CD4-positive, alpha-beta T cell (primary cell): ENCODE data around the gene MEX3B. TPM values are rescaled to one million over a fixed set of nuclear protein-coding genes. Genes with fewer than 3 reads are reported as not detected.

Source experiments
- ATAC-seq: fragments of 200-7000 bp; cut with Tn5 transposase; one replicate; pipeline ENCODE4 v1.10.0; 2022; ENCODE audit warnings: mild to moderate bottlenecking; ENCODE audit not compliant: poor library complexity
- CTCF ChIA-PET: fragments of 350-600 bp; sonication (Branson Sonifier 250); formaldehyde crosslinking; loops from one replicate; lab custom pipeline; 2021; ENCODE audit warnings: antibody characterized with exemption, inconsistent platforms; lab: Charles Lee
- POLR2A ChIA-PET: fragments of 350-600 bp; sonication (Branson Sonifier 250); formaldehyde crosslinking; loops from one replicate; lab custom pipeline; 2021; ENCODE audit warnings: antibody characterized with exemption, inconsistent platforms; lab: Charles Lee
- DNase-seq, 14 experiments: peaks; one replicate each; pipeline ENCODE4 v3.0.0-alpha.2; 2013 to 2020; ENCODE audit warnings: mixed read lengths in 2 of 14
- H3K27ac ChIP-seq, 2 donors: one replicate each; pipeline versions ENCODE4 v1.5.1 to v1.7.0; 2013; ENCODE audit warnings: low read length in 2 of 2, low read depth in 1 of 2, mild to moderate bottlenecking in 1 of 2
- H3K27me3 ChIP-seq, 2 experiments: 1 replicate in 1 of 2; 2 replicates in 1 of 2; pipeline versions ENCODE4 v1.6.1 to v1.7.0; 2013; ENCODE audit warnings: low read length in 2 of 2, control low read depth in 1 of 2, mild to moderate bottlenecking in 1 of 2, moderate library complexity in 1 of 2; ENCODE audit not compliant: insufficient read depth in 2 of 2, control insufficient read depth in 1 of 2
- H3K36me3 ChIP-seq: one replicate; pipeline ENCODE4 v1.6.1; 2013; ENCODE audit warnings: low read length, control low read depth; ENCODE audit not compliant: insufficient read depth
- H3K4me1 ChIP-seq: one replicate; pipeline ENCODE4 v1.6.1; 2013; ENCODE audit warnings: low read length, control low read depth; ENCODE audit not compliant: insufficient read depth
- H3K4me3 ChIP-seq: one replicate; pipeline ENCODE4 v1.5.1; 2013; ENCODE audit warnings: mild to moderate bottlenecking, low read length, moderate library complexity
- H3K9me3 ChIP-seq, 2 experiments: 1 replicate in 1 of 2; 2 replicates in 1 of 2; pipeline versions ENCODE4 v1.6.1 to v1.7.0; 2013; ENCODE audit warnings: low read length in 2 of 2, mild to moderate bottlenecking in 2 of 2, control low read depth in 1 of 2, moderate library complexity in 1 of 2; ENCODE audit not compliant: control insufficient read depth in 1 of 2, insufficient read depth in 1 of 2
- H3K27ac Mint-ChIP-seq: one replicate; pipeline ENCODE4 v1.8.0; 2020; ENCODE audit warnings: mixed read lengths
- H3K27me3 Mint-ChIP-seq: one replicate; pipeline ENCODE4 v1.8.0; 2021; ENCODE audit warnings: mixed read lengths
- H3K36me3 Mint-ChIP-seq: one replicate; pipeline ENCODE4 v1.8.0; 2021; ENCODE audit warnings: low read depth, mixed read lengths
- H3K4me1 Mint-ChIP-seq: one replicate; pipeline ENCODE4 v1.8.0; 2021; ENCODE audit warnings: low read depth, mixed read lengths
- H3K4me3 Mint-ChIP-seq: one replicate; pipeline ENCODE4 v1.8.0; 2020; ENCODE audit warnings: mild to moderate bottlenecking, mixed read lengths
- H3K9me3 Mint-ChIP-seq: one replicate; pipeline ENCODE4 v1.8.0; 2020; ENCODE audit warnings: mixed read lengths
- CTCF ChIP-seq: fragments of 200-600 bp; IDR thresholded peaks from one replicate; pipeline ENCODE4 v1.8.0; 2022; ENCODE audit warnings: antibody characterized with exemption, mild to moderate bottlenecking
- intact Hi-C, 2 experiments: fragments of 100-400 bp; cut with DNase I in 1 of 2; cut with micrococcal nuclease in 1 of 2; formaldehyde crosslinking; loops; one replicate each; pipeline versions ENCODE4 v1.15.1 to v1.9.0; 2023 to 2025; cut with DNase I, micrococcal nuclease
- total RNA-seq, 174 experiments: library from RNA in 2 of 174; stranded (reverse) in 2 of 174; gene quantifications; one replicate each; pipeline ENCODE4 v1.2.3 and lab custom pipeline; 2021 to 2026

The MEX3B gene
- total RNA-seq, 2 experiments from 2014 or later = 5.4 TPM

GRCh38 chr15:82017656-82018055 is 28.2 kb downstream of the MEX3B start:
- Histone ChIP-seq H3K4me3 (no peak overlapping the region), H3K9me3 (no peaks in the 10 kb centered on the region), H3K36me3 (no peaks in the 10 kb centered on the region), H3K27ac (no peak overlapping the region), H3K4me1 (no peaks in the 10 kb centered on the region), H3K27me3 (peaks cover 4 to 9% of the 10 kb centered on the region in 2 experiments)
- POLR2A ChIA-PET = no interaction called here
- intact Hi-C loops = no loop called here
- no peaks in the 10 kb centered on the region for H3K4me1 Mint-ChIP-seq
- TF ChIP-seq CTCF = no peak
- ATAC-seq = no peak
- no peaks in the 10 kb centered on the region for H3K9me3 Mint-ChIP-seq
- H3K4me3 Mint-ChIP-seq = no peak overlapping the region
- CTCF ChIA-PET = no interaction called here
- H3K36me3 Mint-ChIP-seq = no peaks in the 10 kb centered on the region
- no peak for DNase-seq
- H3K27ac Mint-ChIP-seq = no peak overlapping the region
- H3K27me3 Mint-ChIP-seq = peaks cover 46% of the 10 kb centered on the region

- DNase-seq (no peak), ATAC-seq (no peak)
- no peak overlapping the region for H3K27ac Mint-ChIP-seq
- intact Hi-C loops = no loop called here
- H3K4me3 Mint-ChIP-seq = no peak overlapping the region
- H3K36me3 Mint-ChIP-seq = no peaks in the 10 kb centered on the region
- no peaks in the 10 kb centered on the region for H3K9me3 ChIP-seq
- no peaks in the 10 kb centered on the region for H3K4me1 ChIP-seq
- POLR2A ChIA-PET = no interaction called here
- no peak overlapping the region for H3K4me3 ChIP-seq
- no peaks in the 10 kb centered on the region for H3K4me1 Mint-ChIP-seq
- CTCF ChIA-PET = no interaction called here
- H3K27me3 ChIP-seq = peaks cover 4 to 9% of the 10 kb centered on the region in 2 experiments
- H3K27me3 Mint-ChIP-seq = peaks cover 38% of the 10 kb centered on the region
- TF ChIP-seq CTCF = no peak
- H3K27ac ChIP-seq = no peak overlapping the region
- H3K36me3 ChIP-seq = no peaks in the 10 kb centered on the region
- H3K9me3 Mint-ChIP-seq = no peaks in the 10 kb centered on the region
Measured at GRCh38 chr15:82014989-82015388, 30.8 kb downstream of the MEX3B start.

- H3K36me3 Mint-ChIP-seq = no peaks in the 10 kb centered on the region
- Histone ChIP-seq H3K27me3 (peaks cover 0 to 4% of the 10 kb centered on the region in 2 experiments), H3K4me3 (no peak overlapping the region), H3K36me3 (no peaks in the 10 kb centered on the region), H3K9me3 (no peaks in the 10 kb centered on the region), H3K27ac (no peak overlapping the region), H3K4me1 (no peaks in the 10 kb centered on the region)
- no peak for TF ChIP-seq CTCF
- H3K27me3 Mint-ChIP-seq = peaks cover 26% of the 10 kb centered on the region
- H3K9me3 Mint-ChIP-seq = no peaks in the 10 kb centered on the region
- H3K4me3 Mint-ChIP-seq = no peak overlapping the region
- CTCF ChIA-PET = no interaction called here
- DNase-seq = no peak
- no peak for ATAC-seq
- intact Hi-C loops = no loop called here
- H3K4me1 Mint-ChIP-seq = no peaks in the 10 kb centered on the region
- no peak overlapping the region for H3K27ac Mint-ChIP-seq
- POLR2A ChIA-PET = no interaction called here
Measured at GRCh38 chr15:82012908-82013307, 32.9 kb downstream of the MEX3B start.
